NK-92 (cell line): ENCODE data around the gene SORBS2.
"Not testable (repeated sequence)": the region's sequence is repeated elsewhere in the genome, so short reads cannot be mapped to it uniquely, and the experiment has no call there.

ENCODE experiments used
- DNase-seq: peaks from one replicate; lab custom pipeline; 2025; ENCODE audit not compliant: unreplicated experiment; lab: John Stamatoyannopoulos, UW

SORBS2 gene, protein sequence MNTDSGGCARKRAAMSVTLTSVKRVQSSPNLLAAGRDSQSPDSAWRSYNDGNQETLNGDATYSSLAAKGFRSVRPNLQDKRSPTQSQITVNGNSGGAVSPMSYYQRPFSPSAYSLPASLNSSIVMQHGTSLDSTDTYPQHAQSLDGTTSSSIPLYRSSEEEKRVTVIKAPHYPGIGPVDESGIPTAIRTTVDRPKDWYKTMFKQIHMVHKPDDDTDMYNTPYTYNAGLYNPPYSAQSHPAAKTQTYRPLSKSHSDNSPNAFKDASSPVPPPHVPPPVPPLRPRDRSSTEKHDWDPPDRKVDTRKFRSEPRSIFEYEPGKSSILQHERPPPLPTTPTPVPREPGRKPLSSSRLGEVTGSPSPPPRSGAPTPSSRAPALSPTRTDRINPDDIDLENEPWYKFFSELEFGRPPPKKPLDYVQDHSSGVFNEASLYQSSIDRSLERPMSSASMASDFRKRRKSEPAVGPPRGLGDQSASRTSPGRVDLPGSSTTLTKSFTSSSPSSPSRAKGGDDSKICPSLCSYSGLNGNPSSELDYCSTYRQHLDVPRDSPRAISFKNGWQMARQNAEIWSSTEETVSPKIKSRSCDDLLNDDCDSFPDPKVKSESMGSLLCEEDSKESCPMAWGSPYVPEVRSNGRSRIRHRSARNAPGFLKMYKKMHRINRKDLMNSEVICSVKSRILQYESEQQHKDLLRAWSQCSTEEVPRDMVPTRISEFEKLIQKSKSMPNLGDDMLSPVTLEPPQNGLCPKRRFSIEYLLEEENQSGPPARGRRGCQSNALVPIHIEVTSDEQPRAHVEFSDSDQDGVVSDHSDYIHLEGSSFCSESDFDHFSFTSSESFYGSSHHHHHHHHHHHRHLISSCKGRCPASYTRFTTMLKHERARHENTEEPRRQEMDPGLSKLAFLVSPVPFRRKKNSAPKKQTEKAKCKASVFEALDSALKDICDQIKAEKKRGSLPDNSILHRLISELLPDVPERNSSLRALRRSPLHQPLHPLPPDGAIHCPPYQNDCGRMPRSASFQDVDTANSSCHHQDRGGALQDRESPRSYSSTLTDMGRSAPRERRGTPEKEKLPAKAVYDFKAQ (N-terminal part only)

DNA sequence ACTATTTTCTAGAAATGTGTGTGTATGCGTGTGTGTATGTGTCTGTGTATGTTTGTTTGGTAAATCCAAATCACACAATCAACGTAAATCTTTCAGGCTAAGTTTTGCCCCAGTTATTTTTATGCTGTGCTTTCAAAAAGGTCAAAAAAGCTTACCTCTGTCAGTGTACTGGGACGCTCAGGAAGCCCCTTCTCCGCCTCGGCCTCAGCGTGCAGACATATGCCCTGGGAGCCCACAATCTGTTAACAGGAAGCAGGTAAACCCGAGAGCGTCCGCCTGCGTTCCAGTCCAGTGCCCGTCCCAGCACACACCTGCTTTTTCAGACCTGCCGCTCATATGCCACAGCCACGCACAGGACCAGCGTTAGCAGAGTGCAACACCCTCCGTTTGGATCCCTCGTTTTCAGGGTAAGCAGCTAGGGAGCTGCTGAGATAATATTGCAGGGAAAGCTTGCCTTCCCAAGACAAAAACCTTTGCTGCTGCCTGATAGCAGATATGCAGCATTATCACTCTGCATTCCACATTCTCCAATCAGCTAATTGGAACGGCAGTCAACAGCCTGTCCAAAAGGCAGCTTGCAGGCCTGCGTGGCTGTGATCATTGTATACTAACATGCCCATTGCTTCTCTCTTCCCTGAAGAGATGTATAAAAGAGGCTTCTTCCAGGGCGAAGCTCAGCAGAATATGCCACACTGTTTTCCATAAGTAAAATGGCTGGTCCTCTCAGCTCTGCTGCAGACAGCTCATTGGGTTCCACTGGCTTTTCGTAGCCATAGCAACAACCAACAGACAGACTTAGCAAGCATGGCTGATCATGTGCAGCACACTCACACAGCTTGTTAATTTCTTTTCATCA is at the start of gene SORBS2:
SORBS2 (minus strand) TSS at position 686 of the 856 bp plus-strand sequence. CDS start 121,623 bp downstream, outside the sequence.
- no peak for DNase-seq

DNA sequence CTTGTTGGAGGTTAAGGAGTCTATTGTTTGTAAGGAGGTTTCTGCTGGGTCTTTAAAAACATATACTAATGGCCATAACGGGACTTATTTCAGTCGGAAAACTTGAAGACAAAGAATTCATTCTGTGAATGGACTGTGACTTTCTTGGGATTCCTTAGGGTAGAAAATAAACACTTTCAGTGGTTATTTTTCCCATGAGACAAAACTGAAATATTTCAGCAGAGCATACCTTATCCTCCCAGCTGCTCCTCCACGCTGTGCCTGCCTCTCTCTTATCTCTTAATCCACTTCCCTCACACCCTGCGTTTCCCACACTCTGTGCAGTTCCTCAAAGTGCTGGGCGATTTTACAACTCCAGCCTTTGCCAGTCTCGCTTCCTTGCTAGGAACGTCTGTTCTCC is 47.1 kb upstream of the SORBS2 start:
- no peak for DNase-seq

DNA sequence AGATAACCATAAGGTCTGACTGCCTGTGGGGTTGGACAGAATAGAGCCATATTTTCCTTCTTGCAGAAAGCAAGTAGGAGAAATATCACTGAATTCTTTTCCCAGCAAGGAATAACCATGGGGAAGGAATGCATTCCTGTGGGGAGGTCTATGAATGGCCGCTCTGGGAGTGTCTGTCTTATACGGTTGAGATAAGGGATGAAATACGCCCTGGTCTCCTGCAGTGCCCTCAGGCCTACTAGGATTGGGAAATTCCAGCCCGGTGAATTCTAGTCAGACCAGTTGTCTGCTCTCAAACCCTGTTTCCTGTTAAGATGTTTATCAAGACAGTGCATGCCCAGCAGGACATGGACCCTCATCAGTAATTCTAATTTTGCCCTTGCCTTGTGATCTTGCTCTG is 45.6 kb upstream of the SORBS2 start:
- not testable (repeated sequence) for DNase-seq

DNA sequence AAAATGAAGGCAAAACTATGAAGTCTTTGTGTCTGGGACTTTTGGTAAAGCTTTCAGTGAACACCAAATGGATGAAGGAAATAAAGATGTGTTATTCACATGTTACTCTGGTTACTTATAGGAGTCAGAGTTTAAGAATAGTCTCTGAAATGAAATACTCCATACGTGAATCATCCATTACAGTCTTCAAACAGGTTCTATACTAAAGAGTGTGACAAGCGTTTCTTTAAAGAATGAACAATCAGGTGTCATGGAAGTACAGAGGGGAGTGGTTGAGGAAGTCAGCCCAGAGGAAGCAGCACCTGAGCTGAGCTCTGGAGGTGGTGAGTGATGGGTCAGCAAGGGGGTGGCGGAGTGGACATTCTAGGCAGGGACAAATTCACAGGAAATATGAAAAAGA is 41.8 kb upstream of the SORBS2 start:
- no peak for DNase-seq

DNA sequence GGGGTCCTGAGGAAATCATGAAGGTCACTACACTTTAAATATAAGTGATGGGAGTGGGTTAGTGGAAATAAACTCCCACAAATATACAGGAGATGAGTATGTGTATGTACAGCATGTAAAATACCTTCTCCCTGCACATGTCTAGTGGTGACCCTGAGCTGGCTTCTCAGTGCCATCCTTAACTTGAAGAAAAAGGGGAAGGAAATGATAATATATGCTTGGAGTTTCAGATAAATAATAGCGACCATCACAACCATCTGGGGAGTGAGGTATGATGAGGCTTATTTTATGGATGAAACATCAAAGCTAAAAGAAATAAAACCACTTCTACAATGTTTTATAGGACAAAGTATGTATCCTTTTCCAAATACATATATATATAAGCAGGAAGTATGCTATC is 41.0 kb upstream of the SORBS2 start:
- no peak for DNase-seq

DNA sequence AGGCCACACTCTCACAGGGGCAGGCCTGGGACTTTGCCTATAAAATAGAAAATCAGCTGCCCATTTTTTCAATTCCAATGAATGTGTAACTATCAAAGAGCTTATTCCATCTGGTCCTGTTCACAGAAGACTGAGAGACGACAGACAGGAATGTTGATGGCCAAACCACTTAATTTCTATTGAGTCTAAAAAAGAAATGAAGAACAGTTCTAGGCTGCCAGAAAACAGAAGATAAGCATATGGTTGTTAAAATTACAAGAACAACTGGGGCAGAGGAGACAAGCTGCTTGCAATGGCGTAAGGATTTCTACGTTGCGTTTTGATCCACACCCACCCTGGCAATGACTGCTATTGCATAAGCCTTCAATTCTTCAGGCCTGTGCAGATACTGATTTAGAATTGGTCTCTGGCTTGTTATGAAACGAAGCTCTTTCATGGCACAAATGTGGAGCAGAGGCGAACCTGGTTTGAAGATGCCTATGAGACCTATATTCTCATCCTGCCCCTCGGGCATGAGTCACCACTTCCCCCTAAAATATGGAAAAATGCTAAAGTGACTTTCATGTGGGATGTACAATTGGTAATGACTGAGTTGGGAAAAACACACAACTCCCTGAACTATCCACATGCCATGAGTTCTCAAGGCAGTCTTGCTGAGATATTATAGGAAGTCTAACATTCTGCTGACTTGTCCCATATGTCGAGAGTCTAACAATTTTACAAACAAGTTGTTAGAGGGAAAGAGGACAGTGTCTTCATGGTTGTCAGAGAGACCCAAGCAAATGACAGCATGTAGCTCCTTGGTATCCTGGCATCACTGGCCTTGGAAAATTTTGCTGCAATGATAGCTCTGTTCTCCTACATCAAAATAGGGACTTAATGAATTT is 37.9 kb upstream of the SORBS2 start:
- DNase-seq: no peak

DNA sequence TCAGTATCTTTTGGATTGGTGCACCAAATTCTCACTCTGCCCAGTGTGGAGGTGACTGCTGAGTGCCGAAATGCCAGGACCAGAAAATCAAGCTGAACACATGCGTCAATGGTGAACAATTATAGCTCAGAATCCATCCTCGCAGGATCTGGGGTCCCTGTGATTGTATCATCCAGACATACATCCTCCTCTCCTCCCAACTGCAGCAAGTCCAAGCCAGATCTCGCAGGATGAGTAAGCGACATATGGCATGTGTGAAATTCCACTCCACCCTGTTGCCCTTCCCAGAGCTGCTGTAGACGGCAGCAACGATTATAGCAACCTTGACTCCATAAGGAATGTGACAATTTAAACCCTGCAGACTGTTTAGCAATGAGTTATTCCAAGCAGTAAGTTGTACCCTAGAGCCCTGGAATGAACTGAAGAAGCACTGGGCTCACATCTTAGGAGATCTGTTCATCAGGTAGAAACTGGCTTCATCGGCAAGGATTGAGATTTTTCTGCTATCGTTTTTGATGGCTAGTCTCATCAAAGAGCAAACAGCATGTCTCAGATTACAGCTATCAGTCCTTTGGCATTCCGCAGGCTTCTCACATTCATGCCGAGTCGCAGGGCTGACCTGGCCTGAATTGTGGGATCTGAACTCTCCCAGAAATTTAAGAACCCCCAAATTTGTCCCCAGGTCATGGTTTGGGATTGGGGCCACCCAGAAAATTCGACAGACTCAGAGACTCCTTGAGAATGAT is 35.5 kb upstream of the SORBS2 start:
- no peak for DNase-seq

DNA sequence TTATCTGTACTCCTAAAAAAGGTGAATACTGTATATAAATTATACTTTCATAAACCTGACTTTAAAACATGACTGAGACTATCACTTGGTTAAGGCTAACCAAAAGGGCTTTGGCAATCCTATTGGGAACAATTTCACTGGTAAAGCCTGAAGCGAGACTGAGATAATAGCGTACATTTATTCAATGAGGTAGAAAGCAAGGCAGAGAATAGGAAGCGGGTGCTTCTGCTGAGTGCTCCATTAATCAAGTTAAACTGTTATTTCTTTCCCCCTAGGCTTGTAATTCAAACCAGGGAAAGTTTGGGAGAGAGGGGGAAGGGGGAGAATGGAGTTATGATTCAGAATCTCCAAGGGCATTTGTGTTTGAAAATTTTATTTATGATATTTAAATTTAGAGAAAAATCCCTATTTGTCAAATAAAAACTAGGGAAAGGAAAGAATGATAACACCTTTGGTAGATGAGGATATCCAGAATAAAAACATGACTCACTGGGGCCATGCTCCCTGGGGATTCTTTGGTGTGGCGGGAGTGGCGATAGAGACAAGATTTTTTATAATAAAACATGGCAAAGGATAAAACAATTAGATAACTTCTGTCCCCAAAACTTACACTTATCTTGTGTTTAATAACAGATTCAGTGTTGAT is 34.6 kb upstream of the SORBS2 start:
- DNase-seq: no peak

DNA sequence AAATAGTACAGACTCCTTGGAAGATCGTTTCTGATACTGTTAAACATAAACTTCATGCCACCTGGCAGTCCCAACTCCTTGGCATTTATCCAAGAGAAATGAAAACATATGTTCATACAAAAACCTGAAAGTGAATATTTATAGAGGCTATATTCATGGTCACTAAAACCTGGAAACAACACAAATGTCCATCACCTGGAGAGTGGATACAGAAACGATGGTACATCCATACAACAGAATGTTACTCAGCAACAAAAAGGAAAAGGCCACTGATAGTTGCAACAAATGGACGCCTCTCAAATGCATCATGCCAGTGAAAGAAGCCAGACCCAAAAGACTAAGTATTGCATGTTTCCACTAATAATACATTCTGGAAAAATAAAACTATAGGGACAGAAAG is 34.0 kb upstream of the SORBS2 start:
- DNase-seq: no peak

DNA sequence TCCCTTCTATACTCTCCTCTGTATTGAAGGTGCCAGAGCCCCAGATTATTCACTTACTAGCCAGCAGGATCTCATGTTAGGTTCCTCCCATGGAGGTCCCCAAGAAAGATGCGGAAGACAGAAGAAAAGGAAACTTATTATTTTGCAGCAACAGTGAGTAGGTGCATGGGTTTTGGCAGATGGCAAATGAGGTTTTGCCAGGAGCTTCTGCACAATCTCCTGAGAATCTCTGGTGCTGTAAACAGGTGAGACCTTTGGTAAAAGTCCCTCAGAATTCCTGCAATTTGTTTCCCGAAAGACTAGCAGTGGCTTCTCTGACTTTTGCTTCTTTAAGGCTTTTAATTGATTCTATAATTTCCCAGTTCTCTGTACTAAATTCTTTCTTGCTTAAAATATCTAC is 29.5 kb upstream of the SORBS2 start:
- no peak for DNase-seq

DNA sequence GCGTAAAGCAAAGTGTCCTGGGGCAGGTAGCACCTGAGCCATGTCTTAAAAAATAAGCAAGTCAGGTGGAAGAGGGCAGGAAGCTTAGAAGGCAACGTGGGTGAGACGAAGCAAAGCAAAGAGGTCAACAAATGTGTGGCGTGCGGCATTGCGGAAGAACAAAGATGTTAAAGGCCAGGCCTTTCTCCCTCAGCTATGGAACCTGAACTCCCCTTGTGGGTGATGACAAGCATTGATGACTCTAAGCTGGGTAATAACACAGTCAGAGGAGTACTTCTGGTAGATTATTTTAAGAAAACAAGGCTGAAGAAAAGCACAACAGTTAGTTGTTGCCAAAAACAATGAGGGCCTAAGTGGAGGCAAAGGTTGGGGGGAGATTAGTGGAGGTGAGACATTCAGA is 29.0 kb upstream of the SORBS2 start:
- no peak for DNase-seq

DNA sequence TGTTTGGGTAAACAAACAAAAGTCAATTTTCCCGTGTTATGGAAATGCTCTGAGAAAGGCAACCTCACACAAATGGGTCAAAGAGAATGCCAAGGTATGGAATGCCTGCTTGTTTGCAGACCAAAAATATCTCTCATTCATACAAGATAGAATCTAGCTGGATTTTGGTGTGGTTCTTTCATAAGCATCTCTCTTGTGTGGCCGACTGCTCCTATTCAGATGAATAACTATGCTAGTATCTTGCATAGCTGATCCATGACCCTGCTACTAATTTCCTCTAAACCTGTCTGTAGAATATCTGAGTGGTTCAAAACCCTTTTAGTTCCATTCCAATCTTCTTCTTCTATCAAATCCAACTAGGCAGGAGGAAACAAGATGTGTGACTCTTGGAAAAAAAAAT is 28.2 kb upstream of the SORBS2 start:
- no peak for DNase-seq

DNA sequence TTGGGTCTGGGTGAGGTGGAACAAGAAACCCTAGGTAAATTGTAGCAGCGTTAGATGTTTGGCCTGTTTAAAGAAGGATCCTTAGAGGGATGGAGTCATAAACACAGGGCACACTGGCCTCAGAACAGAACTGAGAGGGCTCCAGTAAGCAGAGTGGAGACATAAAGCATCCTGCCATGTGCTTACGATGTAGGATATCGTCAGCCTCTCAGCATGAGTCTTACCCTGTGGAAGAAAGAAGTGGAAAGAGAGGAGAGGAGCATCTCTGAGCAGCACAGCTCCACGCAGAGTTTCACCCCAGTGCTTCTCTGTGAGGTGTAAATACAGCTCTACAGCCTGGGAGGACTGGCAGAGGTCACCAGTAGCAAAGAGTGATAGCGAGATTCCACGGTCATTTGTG is 27.8 kb upstream of the SORBS2 start:
- no peak for DNase-seq

DNA sequence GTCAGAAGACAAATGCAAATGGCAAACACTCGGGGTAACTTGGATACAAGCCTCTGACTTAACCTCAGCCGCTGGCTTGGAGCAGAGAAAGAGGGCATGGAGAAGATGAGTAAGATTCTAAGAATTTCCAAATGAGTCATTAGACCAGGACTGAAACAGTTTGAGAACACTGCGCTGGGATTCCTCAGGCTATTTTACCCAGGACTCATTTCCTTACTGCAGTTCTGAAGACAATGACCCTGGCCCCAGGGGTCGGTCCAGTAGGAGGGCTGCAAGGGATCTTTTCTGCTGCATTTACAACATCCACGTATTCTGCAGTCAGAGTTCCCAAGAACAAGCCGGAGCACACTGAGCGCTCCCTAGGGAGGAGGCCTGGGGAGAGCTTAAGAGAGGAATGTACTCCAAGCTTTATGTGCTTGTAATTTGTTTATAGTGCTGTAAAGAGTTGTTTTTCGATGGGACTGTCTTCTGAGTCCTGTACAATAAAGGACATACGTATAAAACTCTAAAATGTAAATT is 27.3 kb upstream of the SORBS2 start:
- no peak for DNase-seq

DNA sequence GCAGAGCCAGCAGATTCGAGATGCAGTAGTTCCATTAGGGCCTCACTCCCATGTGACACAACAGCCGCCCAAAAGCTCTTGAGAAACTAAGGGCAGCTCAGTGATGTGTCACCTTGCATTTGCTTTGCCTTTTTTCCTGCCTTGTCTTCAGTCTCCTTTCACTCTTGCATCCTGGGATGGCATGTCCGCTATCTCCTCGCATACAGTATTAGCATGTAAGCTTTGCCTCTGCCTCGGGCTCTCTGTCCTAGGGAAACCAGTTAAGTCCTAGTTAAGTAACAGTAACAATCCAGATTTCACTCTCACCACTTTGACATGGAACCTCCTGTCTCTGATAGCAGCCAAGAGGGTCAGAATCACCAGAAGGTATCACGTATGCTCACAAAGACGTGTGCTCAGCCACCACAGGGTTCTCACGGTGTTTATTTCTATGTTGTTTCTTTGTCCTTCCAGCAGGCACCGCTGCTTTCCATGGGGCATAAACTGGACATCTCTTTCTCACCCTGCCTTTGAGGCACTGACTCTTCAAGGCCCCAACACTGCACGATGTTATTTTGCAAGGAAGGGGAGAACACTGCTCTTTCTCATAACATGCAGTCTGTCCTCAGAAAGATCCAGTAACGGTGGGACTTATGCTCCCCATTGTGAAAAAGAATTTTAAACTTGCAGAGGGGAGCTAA is 26.7 kb upstream of the SORBS2 start:
- DNase-seq: no peak

DNA sequence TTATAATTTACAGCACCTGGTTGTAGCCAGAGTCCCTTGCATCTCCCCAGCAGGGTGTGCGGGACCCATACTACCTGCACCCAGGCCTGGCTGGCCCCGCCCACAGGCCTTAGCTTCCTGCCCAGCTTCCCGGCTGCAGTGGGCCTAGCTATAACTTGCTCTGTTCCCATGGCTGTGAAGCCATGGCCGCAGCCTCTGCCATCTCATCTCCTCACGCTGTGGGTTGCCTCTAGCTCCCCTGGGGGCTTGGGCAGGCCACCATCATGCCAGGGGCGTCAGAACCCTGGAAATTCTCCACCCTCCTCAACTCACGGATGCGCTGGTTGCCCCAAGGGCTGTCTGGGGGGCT is 26.1 kb upstream of the SORBS2 start:
- DNase-seq: no peak

DNA sequence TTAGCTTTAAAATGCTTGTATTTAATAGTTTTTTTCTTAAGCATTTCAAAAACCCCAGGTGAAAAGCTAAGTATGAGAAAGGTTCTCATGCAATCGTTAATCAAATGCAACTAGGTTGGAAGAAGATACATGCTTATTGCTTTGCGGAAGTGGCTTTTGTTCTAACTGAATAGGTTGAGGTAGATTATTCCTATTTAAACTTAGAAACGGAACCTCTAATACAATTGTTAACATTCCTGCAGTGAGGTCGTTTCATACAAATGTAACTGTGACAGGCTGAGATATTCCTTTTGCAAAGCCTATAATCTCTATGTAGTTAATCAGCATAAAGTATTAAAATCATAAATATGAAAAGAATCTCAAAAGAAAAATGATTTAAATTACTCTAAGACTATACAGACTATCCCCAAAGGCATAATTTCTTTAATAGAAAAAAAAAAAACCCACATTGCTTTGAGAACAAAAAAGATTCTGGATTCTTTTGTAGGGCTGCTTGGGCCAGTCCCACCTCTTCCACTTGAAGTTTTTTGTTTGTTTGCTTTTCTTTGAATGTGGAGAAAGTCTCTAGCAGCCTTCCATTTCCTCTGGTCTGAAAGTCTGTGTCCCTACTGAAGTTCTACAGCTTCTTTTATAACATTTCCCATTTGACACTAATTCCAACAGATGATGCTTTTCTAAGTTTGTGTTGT is 25.6 kb upstream of the SORBS2 start:
- no peak for DNase-seq
